ENCODE data around the gene CTNND2.
"Not testable (repeated sequence)": the region's sequence is repeated elsewhere in the genome, so short reads cannot be mapped to it uniquely, and the experiment has no call there.

The CTNND2 gene

DNA sequence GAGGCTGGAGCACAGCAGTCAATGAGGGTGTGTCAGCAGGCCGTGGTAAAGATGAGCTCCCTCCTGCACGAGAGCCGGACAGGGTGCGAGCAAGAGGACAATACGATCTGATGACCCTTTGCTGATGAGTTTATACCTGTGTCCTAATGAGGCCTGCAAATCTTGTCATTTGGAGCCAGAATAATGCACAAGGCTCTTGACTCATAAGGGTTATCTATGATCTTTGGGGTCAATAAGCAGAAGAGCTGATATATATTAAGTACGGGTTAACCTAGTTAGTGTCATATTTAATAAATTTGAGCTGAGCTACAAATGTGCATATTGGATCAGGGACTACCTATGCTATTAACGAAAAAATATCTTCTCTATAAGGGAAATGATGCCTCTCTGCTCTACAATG is 46.9 kb downstream of the CTNND2 start:
- DNase-seq: no peak

DNA sequence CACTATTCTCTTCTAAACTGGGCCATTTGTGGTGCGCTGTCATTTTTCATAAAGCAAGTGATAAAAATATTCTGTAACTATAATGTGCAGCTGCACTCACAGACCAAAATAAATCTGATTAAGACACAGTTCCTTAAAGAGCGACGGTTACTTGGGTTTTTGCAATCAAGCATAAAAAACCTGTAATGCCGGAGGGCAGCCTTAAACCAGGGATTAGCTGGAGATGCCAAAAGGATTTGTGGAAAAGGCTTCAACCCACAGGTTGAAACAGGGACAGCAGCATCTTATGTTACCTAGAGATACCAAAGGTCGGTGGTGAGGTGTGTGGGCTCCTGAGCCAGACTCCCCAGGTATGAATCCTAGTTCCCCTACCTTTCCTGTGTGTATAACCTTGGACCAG is 49.3 kb downstream of the CTNND2 start:
- no peak for DNase-seq

DNA sequence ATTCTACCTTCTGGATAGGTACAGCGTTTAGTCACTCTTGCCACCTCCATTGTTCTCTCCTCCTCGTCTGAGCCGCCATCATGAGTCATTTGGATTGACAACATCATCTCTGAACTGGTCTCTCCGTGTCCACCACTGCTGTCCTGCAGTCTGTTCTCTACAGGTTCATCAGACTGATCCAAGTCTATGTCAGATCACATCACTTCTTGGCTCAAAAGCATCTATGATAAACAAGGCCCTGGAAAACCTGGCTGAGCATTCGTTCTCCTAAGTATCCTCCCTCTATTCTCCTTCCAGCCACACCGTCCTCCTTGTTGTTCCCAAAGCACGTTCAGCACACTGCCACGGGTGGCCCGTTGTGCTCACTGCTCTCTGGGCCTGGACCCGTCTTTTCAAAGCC is 50.5 kb downstream of the CTNND2 start:
- DNase-seq: no peak

DNA sequence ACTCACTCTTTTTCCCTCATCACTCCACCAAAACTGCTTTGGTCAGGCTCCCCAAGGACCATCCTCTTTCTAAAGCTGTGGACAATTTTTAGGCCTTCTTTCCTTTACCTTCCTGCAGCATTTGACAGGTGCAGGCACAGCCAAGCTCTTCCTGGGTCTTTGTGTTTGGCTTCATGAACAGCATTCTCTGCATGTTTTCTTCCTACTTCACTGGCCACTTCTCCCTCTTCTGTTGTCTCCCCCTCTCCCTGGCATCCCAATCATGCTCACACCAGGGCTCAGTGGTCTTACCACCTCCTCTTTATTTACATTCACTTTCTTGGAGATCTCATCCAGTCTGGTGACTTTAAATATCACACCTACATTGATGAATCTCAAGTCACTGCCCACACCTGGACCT is 51.1 kb downstream of the CTNND2 start:
- no peak for DNase-seq

DNA sequence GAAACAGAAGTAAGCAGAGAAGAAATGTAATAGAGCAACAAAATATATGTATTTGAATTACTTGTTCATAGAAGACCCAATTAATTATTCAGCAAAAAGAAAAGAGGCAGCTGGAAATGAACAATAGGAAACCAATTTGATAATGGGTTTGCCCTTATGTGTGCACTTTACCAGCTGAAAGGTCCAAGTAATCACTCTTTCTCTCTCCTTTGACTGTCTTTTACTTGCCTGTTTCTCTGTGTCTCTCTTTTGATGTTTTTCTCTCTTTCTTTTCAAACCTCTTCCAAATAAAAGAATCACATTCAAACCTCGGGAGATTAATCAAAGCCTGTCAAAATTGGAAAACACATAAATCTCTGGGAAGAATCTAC is 51.5 kb downstream of the CTNND2 start:
- DNase-seq: no peak

DNA sequence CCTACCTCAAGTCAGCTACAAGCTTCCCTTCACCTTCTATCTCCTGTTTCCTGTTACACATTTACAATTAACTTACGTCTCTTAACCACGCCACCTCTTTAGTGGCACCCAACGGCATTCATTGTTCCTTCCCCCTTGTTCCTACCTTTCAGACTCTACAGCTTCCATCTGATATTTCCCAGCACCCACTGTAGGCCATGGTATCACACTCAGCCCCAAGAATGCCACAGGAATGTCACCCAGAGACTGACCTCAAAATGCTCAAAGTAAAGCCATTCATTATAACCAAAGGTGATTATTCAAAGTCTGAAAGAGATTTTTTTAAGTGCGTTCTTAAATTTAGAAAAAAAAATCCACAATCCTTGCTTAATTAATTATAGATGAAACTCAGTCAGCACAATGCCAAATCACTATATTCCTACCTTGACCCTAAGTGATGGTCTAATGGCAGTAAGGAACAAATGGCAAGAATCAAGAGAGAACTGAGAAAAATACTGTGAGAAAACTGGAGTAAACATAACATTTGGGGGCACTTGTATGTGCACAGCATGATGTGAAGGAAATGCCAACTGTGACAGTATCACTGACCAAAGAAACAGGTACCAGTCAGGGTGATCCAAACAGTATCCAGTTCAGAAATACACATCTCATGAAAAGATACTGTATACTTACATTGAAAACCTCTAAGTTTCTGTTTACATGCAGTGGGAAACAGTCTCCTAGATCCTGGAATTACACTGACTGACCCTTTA is 52.1 kb downstream of the CTNND2 start:
- no peak for DNase-seq

DNA sequence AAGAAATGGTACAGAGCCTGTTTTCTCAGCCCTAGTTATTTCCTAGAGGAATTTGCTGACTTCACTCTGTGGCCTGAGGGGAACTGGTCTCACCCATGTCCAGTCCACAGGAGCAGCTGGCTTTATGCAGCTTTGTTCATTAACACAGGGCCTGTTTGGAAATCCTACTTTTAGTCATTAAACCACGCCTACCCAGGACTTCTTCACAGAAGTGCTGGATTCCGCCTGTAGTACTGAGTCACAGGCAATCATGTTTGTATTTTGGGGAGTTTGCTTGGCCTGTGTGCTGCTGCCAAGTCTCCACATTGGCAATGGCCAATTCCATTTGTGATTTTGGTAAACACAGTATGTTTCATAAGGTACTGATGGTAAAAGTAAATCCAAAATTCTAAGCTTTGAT is 52.8 kb downstream of the CTNND2 start:
- no peak for DNase-seq

DNA sequence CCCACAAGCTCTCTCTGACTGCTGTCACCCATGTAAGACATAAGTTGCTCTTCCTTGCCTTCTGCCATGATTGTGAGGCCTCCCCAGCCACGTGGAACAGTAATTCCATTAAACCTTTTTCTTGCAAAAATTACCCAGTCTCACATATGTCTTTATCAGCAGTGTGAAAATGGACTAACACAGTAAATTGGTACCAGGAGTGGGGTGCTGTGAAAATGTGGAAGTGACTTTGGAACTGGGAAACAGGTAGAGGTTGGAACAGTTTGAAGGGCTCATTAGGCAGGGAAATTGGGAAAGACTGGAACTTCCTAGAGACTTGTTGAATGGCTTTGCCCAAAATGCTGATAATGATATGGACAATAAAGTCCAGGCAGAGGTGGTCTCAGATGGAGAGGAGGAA is 75.7 kb downstream of the CTNND2 start:
- not testable (repeated sequence) for DNase-seq

DNA sequence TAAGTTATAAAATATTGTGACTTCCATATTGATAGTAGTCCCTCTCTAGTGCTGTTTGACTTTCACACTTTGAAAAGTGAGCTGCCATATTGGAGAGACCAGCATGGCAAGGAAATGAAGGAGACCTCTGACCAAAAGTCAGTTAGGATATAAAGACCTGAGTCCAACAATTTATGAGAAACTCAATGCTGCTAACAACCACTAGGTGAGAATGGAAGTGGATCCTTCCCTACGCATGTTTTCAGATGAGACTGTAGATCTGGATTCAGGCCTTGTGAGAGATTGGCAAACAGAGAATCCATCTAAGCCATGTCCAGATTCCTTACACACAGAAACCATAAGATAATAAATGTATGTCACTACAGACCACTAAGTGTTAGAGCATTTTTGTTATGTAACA is 81.6 kb downstream of the CTNND2 start:
- no peak for DNase-seq

DNA sequence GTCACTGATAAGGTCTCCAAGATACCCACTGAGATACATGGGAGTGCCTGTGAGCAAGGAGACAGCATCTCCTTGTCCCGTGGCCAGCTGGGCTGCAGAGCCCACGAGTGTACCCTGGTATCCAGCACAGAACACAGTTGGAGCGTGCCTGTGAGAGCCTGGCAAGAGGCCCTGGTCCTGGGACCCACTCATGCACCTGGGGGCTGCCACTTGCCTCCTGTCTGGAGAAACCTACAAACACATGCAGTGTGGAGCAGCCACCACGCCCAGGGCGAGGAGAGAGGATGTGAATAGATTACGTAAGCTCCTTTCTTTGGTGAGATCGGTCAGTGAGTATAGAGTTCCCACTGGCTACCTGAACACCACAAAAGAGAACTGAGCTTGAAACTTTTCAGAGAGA is 88.3 kb downstream of the CTNND2 start:
- DNase-seq: no peak

DNA sequence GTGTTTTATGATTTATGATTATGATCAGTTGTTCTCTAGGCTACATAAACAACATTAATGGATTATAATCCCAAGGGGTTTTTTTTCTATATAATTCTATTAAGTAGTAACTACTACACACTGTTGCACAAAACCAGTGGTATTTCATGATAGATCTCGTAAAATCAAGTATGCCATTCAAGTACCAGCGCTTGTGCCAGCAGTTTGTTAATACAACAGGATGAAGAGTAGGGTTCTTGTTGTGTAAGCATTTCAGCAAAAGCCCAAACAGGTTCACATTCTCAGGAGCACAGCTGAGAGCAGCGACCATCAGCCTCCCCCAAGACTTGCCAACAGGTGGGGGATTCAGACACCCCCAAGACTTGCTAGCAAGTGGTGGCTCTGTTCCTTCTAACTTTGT is 88.8 kb downstream of the CTNND2 start:
- DNase-seq: no peak

DNA sequence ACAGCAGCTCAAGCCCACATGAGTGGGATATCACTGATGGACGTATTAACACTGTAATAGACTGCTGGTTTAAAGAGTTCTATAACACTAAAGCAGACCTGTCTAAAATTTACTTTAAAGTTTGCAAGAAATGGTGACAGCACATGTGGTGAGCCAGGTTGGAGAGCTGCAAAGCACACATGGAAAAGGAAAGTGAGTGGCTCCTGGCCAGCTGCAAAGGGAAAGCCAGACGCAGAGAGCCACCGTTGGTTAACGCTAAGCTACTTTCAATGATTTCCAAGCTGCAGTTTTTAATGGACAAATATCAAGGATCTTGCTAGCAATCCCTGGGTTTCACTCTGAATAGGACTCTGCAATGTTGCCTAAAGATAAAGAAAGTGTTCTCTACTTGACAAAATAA is 89.9 kb downstream of the CTNND2 start:
- DNase-seq: no peak

DNA sequence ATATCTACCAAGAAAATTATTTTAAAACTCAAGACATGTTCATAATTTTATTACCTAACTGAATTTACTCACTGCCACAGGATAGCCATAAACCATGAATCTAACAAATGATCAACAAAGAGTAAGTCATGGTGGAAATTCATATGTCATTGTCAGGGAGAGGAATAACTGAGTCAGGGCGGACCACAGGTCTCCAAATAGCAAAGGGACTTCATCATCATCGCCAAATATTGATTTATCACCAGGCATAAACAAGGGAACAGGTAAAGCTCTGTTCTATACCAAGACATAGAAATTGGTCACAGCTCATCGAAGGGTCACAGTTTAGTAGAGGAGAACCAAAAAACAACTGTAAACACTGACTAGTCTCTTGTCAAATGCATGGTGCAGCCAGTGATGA is 94.8 kb downstream of the CTNND2 start:
- DNase-seq: no peak

DNA sequence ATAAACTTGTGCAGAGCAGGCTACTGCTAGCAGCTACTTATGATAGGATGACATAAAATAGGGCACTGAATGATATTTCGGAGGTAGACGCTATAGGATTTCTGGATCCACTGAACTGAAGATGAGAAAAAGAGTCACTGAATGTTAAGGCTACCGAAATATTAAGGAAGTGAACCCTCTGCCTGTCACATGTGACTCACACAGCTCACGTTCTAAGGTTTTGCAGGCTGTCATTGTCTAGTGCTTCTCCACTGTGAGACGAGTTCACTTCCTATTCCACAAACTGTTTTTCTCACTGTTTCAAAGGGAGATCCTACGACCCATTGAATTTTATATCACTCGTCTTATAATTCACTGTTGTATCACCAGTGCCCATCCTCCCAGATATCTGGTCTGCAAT is 100.8 kb downstream of the CTNND2 start:
- DNase-seq: no peak

DNA sequence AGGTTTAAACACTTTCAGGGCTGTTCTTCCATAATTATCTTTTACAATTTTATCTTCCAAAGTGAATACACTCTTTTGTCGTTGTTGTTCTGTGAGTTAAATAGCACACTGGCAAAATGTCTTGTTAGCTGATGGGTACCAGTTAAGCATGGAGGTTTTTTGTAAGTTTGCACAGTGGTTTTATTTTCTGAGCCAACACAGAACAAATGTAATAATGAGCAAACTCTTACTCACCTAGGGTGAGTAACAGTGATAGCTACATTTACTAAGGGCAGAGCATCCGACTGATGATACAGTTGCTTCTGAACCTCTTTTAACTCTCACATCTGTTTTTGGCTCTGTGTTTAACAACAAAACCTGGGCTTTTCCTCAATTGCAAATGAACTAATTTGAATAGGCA is 103.2 kb downstream of the CTNND2 start:
- no peak for DNase-seq

DNA sequence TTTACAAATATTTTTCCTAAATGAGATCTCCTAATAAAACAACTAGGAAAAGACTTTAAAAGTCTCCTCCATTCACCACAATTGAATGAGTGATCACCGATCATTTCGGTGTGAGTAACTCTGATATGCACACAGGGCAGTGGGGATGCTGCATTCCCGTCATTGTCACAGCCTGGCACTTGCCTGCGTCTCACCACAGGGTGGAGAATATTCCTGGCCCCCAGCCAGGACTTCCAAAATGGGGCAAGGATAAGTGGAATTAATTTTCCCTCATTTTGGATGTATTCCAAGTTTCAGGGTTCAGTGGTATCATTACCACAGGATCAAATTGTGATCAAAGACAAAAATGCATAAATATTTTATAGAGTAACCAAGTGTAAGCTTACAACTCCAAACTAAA is 107.1 kb downstream of the CTNND2 start:
- no peak for DNase-seq

DNA sequence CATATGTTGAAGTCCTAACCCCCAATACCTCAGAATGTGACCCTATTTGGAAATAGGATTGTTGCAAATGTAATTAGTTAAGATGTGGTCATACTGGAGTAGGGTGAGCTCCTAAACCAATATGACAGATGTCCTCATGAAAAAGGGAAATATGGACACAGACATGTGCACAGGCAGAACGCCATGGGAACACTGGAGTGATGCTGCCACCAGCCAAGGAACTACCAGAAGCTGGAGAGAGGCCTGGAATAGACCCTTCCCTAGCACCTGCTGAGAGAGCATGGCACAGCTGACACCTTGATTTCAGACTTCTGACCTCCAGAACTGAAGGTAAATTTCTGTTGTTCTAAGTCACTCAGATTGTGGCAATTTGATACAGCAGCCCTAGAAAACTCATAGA is 110.8 kb downstream of the CTNND2 start:
- no peak for DNase-seq

DNA sequence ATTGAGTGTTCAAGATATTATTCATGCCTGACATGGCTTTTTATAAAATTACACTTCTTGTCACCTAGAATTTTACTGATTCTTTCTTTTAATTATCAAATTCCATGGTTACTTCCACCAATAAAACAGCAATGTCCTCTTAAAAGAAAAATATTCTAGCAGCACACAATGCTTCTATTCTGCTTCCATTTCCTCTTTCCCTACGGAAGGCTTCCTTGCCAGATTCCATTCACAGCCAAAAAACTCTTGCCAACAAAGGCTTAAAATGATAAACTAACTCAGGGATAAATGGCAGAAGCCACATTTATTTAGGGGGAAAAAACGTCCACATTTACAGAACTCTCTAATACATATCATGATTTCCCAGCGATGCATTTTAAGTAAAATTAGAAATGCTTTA is 111.6 kb downstream of the CTNND2 start:
- DNase-seq: peak; percentile 34

DNA sequence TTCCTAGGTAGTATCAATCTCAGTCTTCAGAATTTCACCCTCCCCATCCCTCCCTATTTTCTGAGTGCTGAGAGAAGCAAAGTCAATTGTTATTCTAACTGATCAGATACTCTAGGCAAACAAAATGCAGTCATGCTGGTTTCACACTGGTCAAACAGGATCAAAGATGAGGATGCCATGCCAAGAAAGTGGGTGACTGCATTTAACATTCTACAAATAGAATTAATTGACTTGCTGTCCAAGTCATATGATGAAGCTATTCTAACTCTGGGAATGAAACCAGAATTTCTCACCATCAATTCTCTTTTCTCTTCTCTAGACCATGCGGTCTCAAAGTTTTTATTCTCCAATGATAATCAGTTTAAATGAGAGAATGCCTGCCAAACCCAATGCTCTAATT is 112.5 kb downstream of the CTNND2 start:
- DNase-seq: peak; percentile 55

DNA sequence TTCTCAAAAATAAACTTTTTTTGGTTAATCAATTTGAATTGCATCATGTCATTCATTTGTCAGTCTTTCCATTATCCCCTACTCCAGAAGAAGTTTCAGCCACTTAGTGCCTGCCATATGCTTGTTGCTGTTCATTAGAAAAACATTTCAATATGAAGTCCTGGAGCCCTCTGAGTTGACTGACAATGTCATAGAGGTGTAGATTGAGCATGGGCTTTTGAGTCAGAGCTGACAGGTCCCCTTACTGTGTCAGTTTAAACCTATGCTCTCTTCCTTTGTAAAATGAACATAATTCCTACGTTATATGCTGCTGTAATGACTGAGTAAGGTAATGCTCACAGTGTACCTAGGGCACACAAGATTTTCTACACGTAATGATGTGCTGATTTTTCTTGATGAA is 114.0 kb downstream of the CTNND2 start:
- DNase-seq: no peak

DNA sequence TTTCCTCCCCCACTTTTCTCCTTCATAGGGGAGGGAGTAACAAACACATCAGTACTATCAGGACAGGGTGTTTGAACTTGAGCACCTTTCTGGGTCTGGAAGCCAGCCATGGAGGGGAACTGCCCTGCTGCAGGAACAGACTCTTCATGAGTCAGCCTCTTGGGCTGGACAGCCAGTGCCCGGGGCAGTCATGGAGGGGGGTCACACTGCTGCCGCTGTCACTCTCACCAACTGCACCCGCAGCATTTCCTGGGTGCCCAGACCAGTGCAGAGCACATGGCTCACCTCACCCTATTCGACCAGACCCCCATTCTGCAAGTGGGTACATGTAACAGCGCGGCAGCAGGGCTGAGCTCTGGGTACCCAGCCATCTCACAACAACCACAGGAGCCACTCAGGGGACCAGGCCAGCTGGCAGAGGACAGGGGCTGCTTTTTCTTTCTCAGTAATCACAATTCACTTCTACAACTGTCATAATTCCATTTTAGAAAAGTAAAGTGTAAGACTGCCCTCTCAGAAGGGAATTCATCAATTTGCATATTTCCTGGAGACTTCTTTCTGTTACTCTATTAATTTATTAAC is 118.4 kb downstream of the CTNND2 start:
- DNase-seq: no peak

DNA sequence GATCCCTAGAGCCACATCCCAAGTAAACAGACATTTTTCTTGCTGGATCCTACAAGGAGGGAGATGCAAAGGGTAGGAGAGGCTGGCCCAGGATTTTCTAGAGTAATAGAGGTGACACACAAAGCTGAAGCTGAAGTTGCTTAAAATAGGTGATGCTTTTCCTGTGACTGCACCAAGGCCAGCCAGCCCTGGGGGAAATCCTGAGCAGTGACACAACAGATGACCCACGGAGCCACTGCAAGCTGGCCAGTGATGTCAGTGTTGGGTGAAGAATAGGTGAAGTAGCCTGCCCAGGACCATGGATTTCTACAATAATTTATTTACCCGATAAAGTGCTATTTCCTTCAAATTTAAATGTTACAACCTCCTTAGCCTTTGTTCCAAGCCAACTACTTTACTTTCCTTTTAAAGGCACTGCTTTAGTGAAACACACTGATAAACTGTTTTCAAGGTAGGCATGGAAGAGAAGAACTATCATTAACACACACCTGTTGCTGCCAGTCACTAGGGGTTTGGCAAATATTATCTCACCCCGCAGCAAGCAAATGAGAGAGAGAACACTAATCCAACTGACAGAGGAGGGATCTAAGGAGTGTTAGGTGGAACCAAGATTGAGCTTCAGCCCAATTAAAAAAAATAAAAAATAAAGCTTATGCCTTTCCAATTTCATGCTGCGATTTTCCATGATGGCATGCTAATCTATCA is 123.5 kb downstream of the CTNND2 start:
- DNase-seq: no peak

DNA sequence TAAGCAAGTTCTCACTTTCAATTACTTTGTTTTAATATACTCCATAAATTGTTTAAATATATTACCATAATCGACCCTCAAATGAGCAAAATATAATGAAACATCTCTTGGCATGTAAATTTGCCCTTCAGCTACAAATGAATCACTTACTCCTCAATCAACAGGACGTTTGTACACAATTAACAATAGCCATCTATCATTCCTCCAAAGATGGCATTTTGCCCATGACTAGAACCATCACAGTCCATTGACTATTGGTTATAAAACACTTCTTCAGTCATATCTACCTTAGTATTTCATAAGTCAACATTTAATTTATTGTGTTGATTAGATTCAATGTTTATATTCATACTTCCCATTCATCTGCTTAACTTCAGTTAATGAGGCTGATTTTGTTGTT is 127.2 kb downstream of the CTNND2 start:
- DNase-seq: peak; percentile 16

DNA sequence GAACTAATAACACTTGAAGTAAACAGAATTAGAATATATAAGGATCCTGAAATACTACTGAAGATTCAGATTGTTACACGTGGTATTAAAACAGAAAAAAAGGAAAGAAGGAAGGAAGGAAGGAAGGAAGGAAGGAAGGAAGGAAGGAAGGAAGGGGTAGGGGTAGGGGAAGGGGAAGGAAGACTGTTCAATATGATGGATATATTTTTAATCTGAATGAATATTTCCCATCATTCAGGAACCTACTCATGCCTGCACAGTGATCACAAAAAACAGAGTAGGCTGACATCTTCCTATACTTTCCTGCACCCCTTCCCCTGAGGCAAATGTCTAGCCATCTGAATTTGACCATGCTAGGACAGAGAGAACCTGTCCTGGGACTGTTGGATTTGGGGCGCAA is 133.9 kb downstream of the CTNND2 start:
- no peak for DNase-seq

Data from midbrain (tissue), 1 donor.